Coronary artery (tissue), 2 donors: ENCODE data around the gene CHTF18.
"Not testable (repeated sequence)": the region's sequence is repeated elsewhere in the genome, so short reads cannot be mapped to it uniquely, and the experiment has no call there.

Experiments
- DNase-seq: peaks from one replicate; pipeline ENCODE4 v3.0.0-alpha.2; 2017; ENCODE audit warnings: low spot score
- H3K27ac ChIP-seq, 2 donors: fragments of 200-600 bp; sonication (generic); one replicate each; pipeline ENCODE4 v1.5.1; 2016 to 2019
- H3K4me3 ChIP-seq: fragments of 200-600 bp; sonication (generic); 2 replicates; pipeline ENCODE4 v1.5.1; 2016; ENCODE audit warnings: mild to moderate bottlenecking, moderate library complexity
- CTCF ChIP-seq: fragments of 200-600 bp; sonication (generic); IDR thresholded peaks from one replicate; pipeline ENCODE4 v1.5.1; 2019; ENCODE audit warnings: antibody characterized with exemption

CHTF18 gene

GRCh38 chr16:788399-789126 lies at the start of gene CHTF18:
Gene CHTF18, plus strand, starts transcription at chr16:788620. Its CDS starts 65 bp downstream, at chr16:788685.
- Histone ChIP-seq H3K27ac (peak within 1 kb of the TSS; percentile 54 to 85), H3K4me3 (peak within 1 kb of the TSS; percentile 100)
- no peak for TF ChIP-seq CTCF
- DNase-seq = peak; percentile 92

- no peak for DNase-seq
- Histone ChIP-seq H3K27ac (peak overlapping the region in 1 of 2 donors; percentile 54), H3K4me3 (peak overlapping the region; percentile 80)
- TF ChIP-seq CTCF = no peak
Observed at GRCh38 chr16:739560-740458, 48.6 kb upstream of the CHTF18 start.

GRCh38 chr16:740459-740763 lies 48.0 kb upstream of the CHTF18 start:
- Histone ChIP-seq H3K4me3 (peak overlapping the region; percentile 80), H3K27ac (peak overlapping the region; percentile 54 to 71)
- DNase-seq = no peak
- TF ChIP-seq CTCF = no peak

DNA sequence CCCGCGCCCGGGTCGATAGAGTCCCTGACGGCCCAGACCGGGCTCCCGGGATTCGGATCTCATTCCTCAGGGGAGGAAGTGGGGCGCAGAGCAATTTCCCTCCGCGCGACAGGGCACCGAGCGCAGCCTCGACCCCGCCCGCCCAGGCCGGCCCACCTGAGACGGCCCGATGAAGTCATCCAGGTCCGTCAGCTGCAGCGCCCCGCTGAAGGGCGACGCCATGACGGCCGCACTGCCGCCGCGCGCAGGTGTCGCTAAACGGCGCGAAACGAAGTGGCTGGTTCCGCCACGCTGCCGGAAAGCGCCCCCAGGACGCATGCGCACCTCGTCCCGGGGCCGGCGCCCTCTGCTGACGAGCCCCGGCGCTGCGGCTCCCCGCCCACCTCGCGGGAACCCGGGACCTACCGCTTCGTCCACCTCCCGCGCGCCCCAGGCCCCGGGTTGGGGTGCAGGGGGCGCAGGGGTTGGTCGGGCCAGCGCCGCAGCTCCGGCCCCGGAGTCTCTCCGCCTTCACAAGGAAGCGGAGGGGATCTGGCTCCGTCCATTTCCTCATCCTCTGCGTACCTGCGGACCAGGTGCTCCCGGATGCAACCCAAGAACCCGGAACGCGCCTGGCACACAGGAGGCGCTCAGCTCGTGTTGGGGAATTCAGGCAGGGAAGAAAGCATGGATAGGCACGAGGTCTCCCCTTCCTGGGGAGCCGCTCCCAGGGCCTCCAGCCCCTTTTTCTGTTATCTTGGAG lies 47.5 kb upstream of the CHTF18 start, which contains the start of gene CIAO3:
Gene CIAO3 (minus strand): TSS at position 234 of the 742 bp plus-strand sequence. CDS start 12 bp downstream, at position 222.
- Histone ChIP-seq H3K27ac (peak within 1 kb of the TSS; percentile 54 to 71), H3K4me3 (peak within 1 kb of the TSS; percentile 80)
- peak; percentile 89 for DNase-seq
- TF ChIP-seq CTCF = peak; percentile 96

GRCh38 chr16:741986-742629 lies 46.3 kb upstream of the CHTF18 start:
- Histone ChIP-seq H3K27ac (no peak overlapping the region), H3K4me3 (no peak overlapping the region)
- no peak for TF ChIP-seq CTCF
- no peak for DNase-seq

GRCh38 chr16:742894-743293 lies 45.5 kb upstream of the CHTF18 start:
- not testable (repeated sequence) for DNase-seq, H3K4me3 ChIP-seq, H3K27ac ChIP-seq
